ENCODE results near the gene NELFE.
"Not testable (repeated sequence)": the region's sequence is repeated elsewhere in the genome, so short reads cannot be mapped to it uniquely, and the experiment has no call there.

NELFE gene

GRCh38 chr6:31958741-31959739 is at the start of gene NELFE, which contains the start of gene SKIC2:
Gene NELFE (minus strand): TSS chr6:31958971. CDS start chr6:31958446, 525 bp downstream.
Gene SKIC2 (plus strand): TSS chr6:31959175. CDS start chr6:31959193, 18 bp downstream.
- peak within 1 kb of the TSS; percentile 97 for H3K9ac ChIP-seq (ENCODE audit: insufficient read length)
- H3K4me3 ChIP-seq = peak within 1 kb of the TSS; percentile 98
- peaks cover 51% of the 10 kb centered on the region for H3K36me3 ChIP-seq (ENCODE audit: insufficient read depth, low read length)
- peak; percentile 65 for DNase-seq (ENCODE audit: low read depth, low spot score)
- H3K27ac ChIP-seq = peak within 1 kb of the TSS; percentile 70
- no peaks in the 10 kb centered on the region for H3K9me3 ChIP-seq (ENCODE audit: low read depth, low read length)
- TF ChIP-seq FOXP2 (optimal IDR thresholded peaks at IDR 0.05; ENCODE audit: control extremely low read depth, extremely low read length, insufficient read depth) = peak; percentile 94
- TF ChIP-seq POLR2AphosphoS5 (IDR thresholded peaks at IDR 0.05; ENCODE audit: borderline replicate concordance, low read depth, low read length) = peak; percentile 82; the same call in 1 of the 2 replicates
- TF ChIP-seq EZH2 (IDR thresholded peaks at IDR 0.05) = no peak

- not testable (repeated sequence) for H3K9me3 ChIP-seq (ENCODE audit: low read depth, low read length); H3K36me3 ChIP-seq (ENCODE audit: insufficient read depth, low read length); DNase-seq (ENCODE audit: low read depth, low spot score); H3K4me3 ChIP-seq; H3K27ac ChIP-seq; H3K9ac ChIP-seq (ENCODE audit: insufficient read length)
Observed at GRCh38 chr6:32008037-32008436, 49.3 kb upstream of the NELFE start.

- not testable (repeated sequence) for H3K9ac ChIP-seq (ENCODE audit: insufficient read length); H3K4me3 ChIP-seq; DNase-seq (ENCODE audit: low read depth, low spot score); H3K9me3 ChIP-seq (ENCODE audit: low read depth, low read length); H3K36me3 ChIP-seq (ENCODE audit: insufficient read depth, low read length); H3K27ac ChIP-seq
Observed at GRCh38 chr6:32007086-32007485, 48.3 kb upstream of the NELFE start.

- not testable (repeated sequence) for H3K36me3 ChIP-seq (ENCODE audit: insufficient read depth, low read length); H3K4me3 ChIP-seq; H3K9me3 ChIP-seq (ENCODE audit: low read depth, low read length); H3K9ac ChIP-seq (ENCODE audit: insufficient read length); DNase-seq (ENCODE audit: low read depth, low spot score); H3K27ac ChIP-seq
Observed at GRCh38 chr6:32005991-32006529, 47.3 kb upstream of the NELFE start.

GRCh38 chr6:32005538-32005880 is 46.7 kb upstream of the NELFE start:
- not testable (repeated sequence) for H3K9me3 ChIP-seq (ENCODE audit: low read depth, low read length); DNase-seq (ENCODE audit: low read depth, low spot score); H3K4me3 ChIP-seq; H3K27ac ChIP-seq; H3K36me3 ChIP-seq (ENCODE audit: insufficient read depth, low read length); H3K9ac ChIP-seq (ENCODE audit: insufficient read length)

- DNase-seq (ENCODE audit: low read depth, low spot score); H3K4me3 ChIP-seq; H3K36me3 ChIP-seq (ENCODE audit: insufficient read depth, low read length); H3K27ac ChIP-seq; H3K9ac ChIP-seq (ENCODE audit: insufficient read length); H3K9me3 ChIP-seq (ENCODE audit: low read depth, low read length): not testable (repeated sequence)
Observed at GRCh38 chr6:32004864-32005537, 46.2 kb upstream of the NELFE start.

- not testable (repeated sequence) for H3K36me3 ChIP-seq (ENCODE audit: insufficient read depth, low read length); H3K9ac ChIP-seq (ENCODE audit: insufficient read length); H3K4me3 ChIP-seq; DNase-seq (ENCODE audit: low read depth, low spot score); H3K27ac ChIP-seq; H3K9me3 ChIP-seq (ENCODE audit: low read depth, low read length)
Observed at GRCh38 chr6:32004393-32004792, 45.6 kb upstream of the NELFE start.

GRCh38 chr6:32003301-32003700 is 44.5 kb upstream of the NELFE start:
- DNase-seq (ENCODE audit: low read depth, low spot score); H3K4me3 ChIP-seq; H3K36me3 ChIP-seq (ENCODE audit: insufficient read depth, low read length); H3K27ac ChIP-seq; H3K9me3 ChIP-seq (ENCODE audit: low read depth, low read length); H3K9ac ChIP-seq (ENCODE audit: insufficient read length): not testable (repeated sequence)

GRCh38 chr6:32002546-32003268 is 43.9 kb upstream of the NELFE start:
- not testable (repeated sequence) for H3K9me3 ChIP-seq (ENCODE audit: low read depth, low read length); H3K27ac ChIP-seq; H3K36me3 ChIP-seq (ENCODE audit: insufficient read depth, low read length); H3K4me3 ChIP-seq; DNase-seq (ENCODE audit: low read depth, low spot score); H3K9ac ChIP-seq (ENCODE audit: insufficient read length)

- H3K9me3 ChIP-seq (ENCODE audit: low read depth, low read length); DNase-seq (ENCODE audit: low read depth, low spot score); H3K27ac ChIP-seq; H3K4me3 ChIP-seq; H3K9ac ChIP-seq (ENCODE audit: insufficient read length); H3K36me3 ChIP-seq (ENCODE audit: insufficient read depth, low read length): not testable (repeated sequence)
Observed at GRCh38 chr6:31996385-31996784, 37.6 kb upstream of the NELFE start.

- H3K9ac ChIP-seq (ENCODE audit: insufficient read length); H3K27ac ChIP-seq; H3K36me3 ChIP-seq (ENCODE audit: insufficient read depth, low read length); H3K4me3 ChIP-seq; DNase-seq (ENCODE audit: low read depth, low spot score); H3K9me3 ChIP-seq (ENCODE audit: low read depth, low read length): not testable (repeated sequence)
Observed at GRCh38 chr6:31994421-31994820, 35.6 kb upstream of the NELFE start.

GRCh38 chr6:31989363-31989762 is 30.6 kb upstream of the NELFE start:
- not testable (repeated sequence) for H3K9me3 ChIP-seq (ENCODE audit: low read depth, low read length); DNase-seq (ENCODE audit: low read depth, low spot score)

GRCh38 chr6:31981744-31982143 is 23.0 kb upstream of the NELFE start, which contains the start of gene C4A:
Gene C4A (plus strand): TSS chr6:31982057. CDS start chr6:31982108, 51 bp downstream.
- not testable (repeated sequence) for H3K9me3 ChIP-seq (ENCODE audit: low read depth, low read length); H3K36me3 ChIP-seq (ENCODE audit: insufficient read depth, low read length); H3K4me3 ChIP-seq; H3K9ac ChIP-seq (ENCODE audit: insufficient read length); H3K27ac ChIP-seq; DNase-seq (ENCODE audit: low read depth, low spot score)

More at GRCh38 chr6:31989363-31989762, 30.6 kb upstream of the NELFE start:
- not testable (repeated sequence) for H3K9ac ChIP-seq (ENCODE audit: insufficient read length); H3K27ac ChIP-seq; H3K36me3 ChIP-seq (ENCODE audit: insufficient read depth, low read length); H3K4me3 ChIP-seq
